GM12891 (cell line): ENCODE measurements around the gene WAPL.
"Not testable (repeated sequence)": the region's sequence is repeated elsewhere in the genome, so short reads cannot be mapped to it uniquely, and the experiment has no call there.

ENCODE experiments used
- DNase-seq: peaks from one replicate; pipeline ENCODE4 v3.0.0; 2011; ENCODE audit warnings: low spot score; ENCODE audit not compliant: insufficient read length
- FAIRE-seq: peaks from 2 replicates; lab custom pipeline; 2011; peaks lifted over from hg19 to GRCh38; lab: Jason Lieb, UNC
- PAX5 ChIP-seq: IDR thresholded peaks from 2 replicates; pipeline ENCODE4 v1.6.1; 2011; ENCODE audit warnings: low read length, moderate library complexity, mild to moderate bottlenecking; ENCODE audit not compliant: insufficient read depth, severe bottlenecking
- POLR2A ChIP-seq: IDR thresholded peaks from 2 replicates; pipeline ENCODE4 v1.6.1; 2011; ENCODE audit warnings: low read depth, low read length, control low read depth
- POLR2AphosphoS5 ChIP-seq: IDR thresholded peaks from 2 replicates; pipeline ENCODE4 v1.6.1; 2011; ENCODE audit warnings: low read depth, low read length, control low read depth
- POU2F2 ChIP-seq: IDR thresholded peaks from 2 replicates; pipeline ENCODE4 v1.6.1; 2011; ENCODE audit warnings: low read depth, mild to moderate bottlenecking, control low read depth, low read length, moderate library complexity
- SPI1 ChIP-seq: IDR thresholded peaks from 2 replicates; pipeline ENCODE4 v1.6.1; 2011; ENCODE audit warnings: low read depth, low read length, control low read depth
- TAF1 ChIP-seq: IDR thresholded peaks from 2 replicates; pipeline ENCODE4 v1.6.1; 2011; ENCODE audit warnings: low read depth, low read length, control low read depth

Gene WAPL

GRCh38 chr10:86545101-86545500 lies 23.5 kb upstream of the WAPL start:
- FAIRE-seq: no peak
- no peak for DNase-seq
- TF ChIP-seq POLR2AphosphoS5 (no peak), PAX5 (no peak)

GRCh38 chr10:86540016-86540415 lies 18.4 kb upstream of the WAPL start:
- TF ChIP-seq POU2F2: no peak
- TF ChIP-seq POLR2A: no peak
- no peak for TF ChIP-seq PAX5
- TF ChIP-seq POLR2AphosphoS5: no peak
- TF ChIP-seq TAF1: no peak
- no peak for TF ChIP-seq SPI1
- DNase-seq: no peak
- FAIRE-seq: no peak

GRCh38 chr10:86538547-86538946 lies 17.0 kb upstream of the WAPL start:
- DNase-seq: no peak
- FAIRE-seq: no peak
- no peak for TF ChIP-seq TAF1
- TF ChIP-seq POLR2AphosphoS5: no peak
- peak; percentile 82 for TF ChIP-seq SPI1

- not testable (repeated sequence) for DNase-seq, FAIRE-seq
Observed at GRCh38 chr10:86538040-86538439, 16.4 kb upstream of the WAPL start.

GRCh38 chr10:86536294-86536861 lies 14.8 kb upstream of the WAPL start:
- FAIRE-seq (peak; percentile 73), DNase-seq (peak; percentile 44)
- TF ChIP-seq POLR2A: no peak
- TF ChIP-seq TAF1: no peak
- TF ChIP-seq POU2F2: no peak
- TF ChIP-seq SPI1: no peak
- no peak for TF ChIP-seq POLR2AphosphoS5

- FAIRE-seq: peak; percentile 85
- peak; percentile 73 for DNase-seq
- no peak for TF ChIP-seq POLR2AphosphoS5
- TF ChIP-seq POLR2A: no peak
- no peak for TF ChIP-seq PAX5
- TF ChIP-seq POU2F2: no peak
- TF ChIP-seq SPI1: no peak
- no peak for TF ChIP-seq TAF1
Observed at GRCh38 chr10:86535132-86535882, 13.7 kb upstream of the WAPL start.

DNA sequence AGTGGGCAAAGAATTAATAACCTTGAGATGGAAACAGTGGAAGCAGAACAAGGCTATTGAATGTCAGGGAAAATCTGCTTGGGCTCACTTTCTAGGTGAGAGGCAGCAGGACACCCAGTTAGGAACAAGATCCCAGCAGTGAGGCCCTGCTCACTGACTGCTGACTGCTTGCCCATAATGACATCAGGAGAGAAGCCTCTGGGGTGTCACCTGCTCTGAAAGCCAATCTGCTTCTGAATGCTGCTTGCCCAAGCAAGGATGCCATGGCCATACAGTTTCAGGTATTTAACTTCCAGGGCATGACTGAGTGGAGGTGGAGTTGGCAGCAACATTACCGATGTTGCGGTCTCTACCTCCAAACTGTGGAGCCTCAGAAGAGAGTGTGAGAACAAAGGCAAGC lies 11.7 kb upstream of the WAPL start:
- FAIRE-seq: no peak
- no peak for TF ChIP-seq POU2F2
- no peak for TF ChIP-seq POLR2AphosphoS5
- no peak for TF ChIP-seq SPI1
- no peak for TF ChIP-seq PAX5
- no peak for TF ChIP-seq TAF1
- TF ChIP-seq POLR2A: no peak
- no peak for DNase-seq

DNA sequence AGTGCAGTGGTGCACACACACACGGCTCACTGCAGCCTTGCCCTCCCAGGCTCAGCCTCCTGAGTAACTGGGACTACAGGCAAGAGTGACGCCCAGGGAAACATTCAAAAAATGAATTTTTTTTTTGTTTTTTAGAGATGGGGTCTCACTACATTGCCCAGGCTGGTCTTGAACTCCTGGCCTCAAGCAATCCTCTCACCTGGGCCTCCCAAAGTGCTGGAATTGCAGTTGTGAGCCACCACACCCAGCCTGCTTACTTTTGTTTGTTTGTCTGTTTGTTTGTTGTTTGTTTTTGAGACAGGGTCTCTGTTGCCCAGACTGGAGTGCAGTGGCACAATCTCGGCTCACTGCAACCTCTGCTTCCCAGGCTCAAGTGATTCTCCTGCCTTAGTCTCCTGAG lies 7.1 kb upstream of the WAPL start:
- DNase-seq, FAIRE-seq: not testable (repeated sequence)

- FAIRE-seq (no peak), DNase-seq (no peak)
- no peak for TF ChIP-seq POLR2AphosphoS5
- TF ChIP-seq POLR2A: no peak
- no peak for TF ChIP-seq TAF1
- no peak for TF ChIP-seq POU2F2
- no peak for TF ChIP-seq SPI1
- TF ChIP-seq PAX5: no peak
Observed at GRCh38 chr10:86526606-86527005, 5.0 kb upstream of the WAPL start.

DNA sequence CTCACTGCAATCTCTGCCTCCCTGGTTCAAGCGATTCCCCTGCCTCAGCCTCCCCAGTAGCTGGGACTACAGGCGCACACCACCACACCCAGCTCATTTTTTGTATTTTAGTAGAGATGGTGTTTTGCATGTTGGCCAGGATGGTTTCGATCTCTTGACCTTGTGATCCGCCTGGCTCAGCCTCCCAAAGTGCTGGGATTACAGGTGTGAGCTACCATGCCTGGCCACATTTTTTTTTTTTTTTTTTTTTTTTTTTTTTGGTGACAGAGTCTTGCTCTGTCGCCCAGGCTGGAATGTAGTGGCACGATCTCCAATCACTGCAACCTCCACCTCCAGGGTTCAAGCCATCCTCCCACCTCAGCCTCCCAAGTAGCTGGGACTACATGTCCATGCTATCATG lies 4.1 kb upstream of the WAPL start:
- DNase-seq, FAIRE-seq: not testable (repeated sequence)

GRCh38 chr10:86524225-86524962 lies 2.8 kb upstream of the WAPL start:
- TF ChIP-seq PAX5: no peak
- TF ChIP-seq POLR2AphosphoS5: no peak
- no peak for FAIRE-seq
- DNase-seq: no peak
